ENCODE results near the gene KCNH8.

Gene KCNH8

DNA sequence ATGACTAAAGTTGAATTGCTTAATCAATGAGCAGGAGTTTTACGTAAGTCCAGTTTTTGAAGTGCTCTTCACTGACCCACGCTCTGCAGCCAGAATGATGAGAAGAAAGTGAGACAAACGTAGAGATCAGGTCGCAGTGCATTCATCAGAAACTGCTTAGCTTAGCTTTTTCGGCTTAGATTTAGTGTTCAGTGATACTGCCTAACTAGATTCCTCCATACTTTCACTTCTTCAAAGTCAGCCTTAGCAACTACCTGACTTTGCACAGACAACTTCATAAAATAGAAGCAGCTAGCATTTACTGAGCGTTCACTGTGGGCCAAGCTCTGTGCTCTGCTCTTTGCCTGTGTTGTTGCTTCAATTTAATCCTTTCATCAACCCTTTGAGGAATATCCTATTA lies 116.1 kb downstream of the KCNH8 start:
- Histone ChIP-seq H3K4me2 (ENCODE audit: low read length, poor library complexity, severe bottlenecking) (no peak overlapping the region), H2BK5ac (ENCODE audit: low read depth, low read length, poor library complexity, severe bottlenecking) (no peak overlapping the region), H4K91ac (ENCODE audit: low read length) (no peak overlapping the region), H3K4me3 (ENCODE audit: insufficient read depth in 1 of 2, low read depth in 1 of 2, low read length in 2 of 2) (no peak overlapping the region), H2BK15ac (ENCODE audit: low read depth, poor library complexity, severe bottlenecking) (no peak overlapping the region), H2BK12ac (ENCODE audit: low read length in 2 of 2) (no peak overlapping the region), H3K9me3 (ENCODE audit: control insufficient read depth, low read length) (no peaks in the 10 kb centered on the region), H3K27me3 (ENCODE audit: control insufficient read depth in 1 of 2, insufficient read depth in 1 of 2, low read length in 2 of 2) (no peaks in the 10 kb centered on the region), H3K4ac (ENCODE audit: low read depth in 1 of 2, low read length in 2 of 2) (no peak overlapping the region), H3K4me1 (ENCODE audit: control insufficient read depth, insufficient read depth, low read depth, low read length) (no peaks in the 10 kb centered on the region), H3K9ac (ENCODE audit: low read length) (no peak overlapping the region), H3K23ac (ENCODE audit: low read length in 2 of 2) (no peak overlapping the region), H3K18ac (ENCODE audit: low read depth in 1 of 2, low read length in 2 of 2) (no peak overlapping the region), H3K79me1 (replicated peaks; ENCODE audit: low read length, poor library complexity, severe bottlenecking) (no peaks in the 10 kb centered on the region), H3K36me3 (ENCODE audit: control insufficient read depth in 1 of 2, insufficient read depth in 2 of 2, low read depth in 1 of 2, low read length in 2 of 2) (no peaks in the 10 kb centered on the region), H2BK120ac (ENCODE audit: low read depth, low read length) (no peak overlapping the region), H2AFZ (ENCODE audit: low read depth, low read length) (no peak overlapping the region), H4K8ac (ENCODE audit: low read length) (no peak overlapping the region), H2AK5ac (ENCODE audit: low read length, severe bottlenecking) (no peak overlapping the region), H3K27ac (ENCODE audit: low read length, poor library complexity, severe bottlenecking) (no peak overlapping the region), H3K14ac (ENCODE audit: low read length in 2 of 2) (no peak overlapping the region)
- 72% methylated on average over 6 of the region's 6 CpGs for WGBS
- DNase-seq = no peak

GRCh38 chr3:19267040-19267439 lies 118.7 kb downstream of the KCNH8 start:
- Histone ChIP-seq H4K91ac (ENCODE audit: low read length) (no peak overlapping the region), H3K18ac (ENCODE audit: low read depth in 1 of 2, low read length in 2 of 2) (no peak overlapping the region), H3K9me3 (ENCODE audit: control insufficient read depth, low read length) (no peaks in the 10 kb centered on the region), H2BK15ac (ENCODE audit: low read depth, poor library complexity, severe bottlenecking) (no peak overlapping the region), H3K14ac (ENCODE audit: low read length in 2 of 2) (no peak overlapping the region), H3K23ac (ENCODE audit: low read length in 2 of 2) (no peak overlapping the region), H2BK12ac (ENCODE audit: low read length in 2 of 2) (no peak overlapping the region), H3K4ac (ENCODE audit: low read depth in 1 of 2, low read length in 2 of 2) (no peak overlapping the region), H4K8ac (ENCODE audit: low read length) (no peak overlapping the region), H3K9ac (ENCODE audit: low read length) (no peak overlapping the region), H2BK5ac (ENCODE audit: low read depth, low read length, poor library complexity, severe bottlenecking) (no peak overlapping the region), H3K79me1 (replicated peaks; ENCODE audit: low read length, poor library complexity, severe bottlenecking) (no peaks in the 10 kb centered on the region), H3K27ac (ENCODE audit: low read length, poor library complexity, severe bottlenecking) (no peak overlapping the region), H3K36me3 (ENCODE audit: control insufficient read depth in 1 of 2, insufficient read depth in 2 of 2, low read depth in 1 of 2, low read length in 2 of 2) (no peaks in the 10 kb centered on the region), H3K4me3 (ENCODE audit: insufficient read depth in 1 of 2, low read depth in 1 of 2, low read length in 2 of 2) (no peak overlapping the region), H3K4me2 (ENCODE audit: low read length, poor library complexity, severe bottlenecking) (no peak overlapping the region), H2AFZ (ENCODE audit: low read depth, low read length) (no peak overlapping the region), H2AK5ac (ENCODE audit: low read length, severe bottlenecking) (no peak overlapping the region), H2BK120ac (ENCODE audit: low read depth, low read length) (no peak overlapping the region), H3K27me3 (ENCODE audit: control insufficient read depth in 1 of 2, insufficient read depth in 1 of 2, low read length in 2 of 2) (no peaks in the 10 kb centered on the region), H3K4me1 (ENCODE audit: control insufficient read depth, insufficient read depth, low read depth, low read length) (no peaks in the 10 kb centered on the region)
- DNase-seq = no peak
- WGBS = 79% methylated on average over 4 of the region's 4 CpGs

DNA sequence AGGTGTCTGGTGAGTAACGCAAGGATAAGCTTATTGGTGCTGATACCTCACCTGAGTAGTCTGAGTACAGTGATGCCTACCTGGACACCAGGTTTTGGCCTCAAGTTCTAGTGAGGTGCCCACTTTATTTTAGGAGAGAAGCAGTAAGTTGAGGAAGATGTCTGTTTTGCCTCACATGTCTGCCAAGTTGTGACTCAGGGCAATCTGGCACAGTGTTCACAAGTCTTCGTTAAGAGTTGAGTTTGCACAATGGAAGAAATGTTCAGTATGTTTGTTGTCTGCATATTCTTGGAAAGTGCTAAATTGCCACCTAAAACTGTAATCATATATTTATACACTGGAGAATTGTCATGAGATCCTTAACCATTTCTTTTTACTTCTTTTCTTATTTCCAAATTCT lies 122.2 kb downstream of the KCNH8 start:
- Histone ChIP-seq H2BK15ac (ENCODE audit: low read depth, poor library complexity, severe bottlenecking) (no peak overlapping the region), H2AK5ac (ENCODE audit: low read length, severe bottlenecking) (no peak overlapping the region), H3K4me2 (ENCODE audit: low read length, poor library complexity, severe bottlenecking) (no peak overlapping the region), H3K79me1 (replicated peaks; ENCODE audit: low read length, poor library complexity, severe bottlenecking) (no peaks in the 10 kb centered on the region), H3K14ac (ENCODE audit: low read length in 2 of 2) (no peak overlapping the region), H3K27me3 (ENCODE audit: control insufficient read depth in 1 of 2, insufficient read depth in 1 of 2, low read length in 2 of 2) (no peaks in the 10 kb centered on the region), H2BK120ac (ENCODE audit: low read depth, low read length) (no peak overlapping the region), H4K8ac (ENCODE audit: low read length) (no peak overlapping the region), H3K27ac (ENCODE audit: low read length, poor library complexity, severe bottlenecking) (no peak overlapping the region), H3K9me3 (ENCODE audit: control insufficient read depth, low read length) (no peaks in the 10 kb centered on the region), H3K4me3 (ENCODE audit: insufficient read depth in 1 of 2, low read depth in 1 of 2, low read length in 2 of 2) (no peak overlapping the region), H3K18ac (ENCODE audit: low read depth in 1 of 2, low read length in 2 of 2) (no peak overlapping the region), H3K4ac (ENCODE audit: low read depth in 1 of 2, low read length in 2 of 2) (no peak overlapping the region), H2BK5ac (ENCODE audit: low read depth, low read length, poor library complexity, severe bottlenecking) (no peak overlapping the region), H2AFZ (ENCODE audit: low read depth, low read length) (no peak overlapping the region), H2BK12ac (ENCODE audit: low read length in 2 of 2) (no peak overlapping the region), H3K9ac (ENCODE audit: low read length) (no peak overlapping the region), H4K91ac (ENCODE audit: low read length) (no peak overlapping the region), H3K36me3 (ENCODE audit: control insufficient read depth in 1 of 2, insufficient read depth in 2 of 2, low read depth in 1 of 2, low read length in 2 of 2) (no peaks in the 10 kb centered on the region), H3K4me1 (ENCODE audit: control insufficient read depth, insufficient read depth, low read depth, low read length) (no peaks in the 10 kb centered on the region), H3K23ac (ENCODE audit: low read length in 2 of 2) (no peak overlapping the region)
- no peak for DNase-seq
- WGBS = 73% methylated on average over 2 of the region's 2 CpGs

DNA sequence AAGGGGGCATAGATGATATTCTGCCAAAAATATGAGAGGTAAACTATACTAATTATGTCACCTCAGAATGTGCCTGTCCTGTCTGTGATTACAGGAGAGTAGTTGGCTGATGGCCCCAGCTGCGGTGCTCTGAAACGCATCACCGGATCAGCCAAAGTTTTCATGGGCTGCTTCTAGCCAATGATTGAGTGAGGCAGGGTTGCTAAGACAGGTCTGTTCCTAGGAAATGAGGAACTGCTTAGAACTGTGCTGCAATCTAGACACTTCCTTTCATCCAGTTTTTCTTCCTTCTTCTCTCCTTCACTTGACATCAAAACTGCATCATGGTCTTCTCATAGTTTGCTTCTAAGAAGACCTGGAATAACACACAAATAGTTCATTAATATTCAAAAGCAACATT lies 124.0 kb downstream of the KCNH8 start:
- Histone ChIP-seq H3K79me1 (replicated peaks; ENCODE audit: low read length, poor library complexity, severe bottlenecking) (no peaks in the 10 kb centered on the region), H3K4me1 (ENCODE audit: control insufficient read depth, insufficient read depth, low read depth, low read length) (no peaks in the 10 kb centered on the region), H2AK5ac (ENCODE audit: low read length, severe bottlenecking) (no peak overlapping the region), H2AFZ (ENCODE audit: low read depth, low read length) (no peak overlapping the region), H3K4ac (ENCODE audit: low read depth in 1 of 2, low read length in 2 of 2) (no peak overlapping the region), H3K36me3 (ENCODE audit: control insufficient read depth in 1 of 2, insufficient read depth in 2 of 2, low read depth in 1 of 2, low read length in 2 of 2) (no peaks in the 10 kb centered on the region), H3K14ac (ENCODE audit: low read length in 2 of 2) (no peak overlapping the region), H4K91ac (ENCODE audit: low read length) (no peak overlapping the region), H2BK5ac (ENCODE audit: low read depth, low read length, poor library complexity, severe bottlenecking) (no peak overlapping the region), H3K27ac (ENCODE audit: low read length, poor library complexity, severe bottlenecking) (no peak overlapping the region), H2BK12ac (ENCODE audit: low read length in 2 of 2) (no peak overlapping the region), H3K27me3 (ENCODE audit: control insufficient read depth in 1 of 2, insufficient read depth in 1 of 2, low read length in 2 of 2) (no peaks in the 10 kb centered on the region), H3K4me3 (ENCODE audit: insufficient read depth in 1 of 2, low read depth in 1 of 2, low read length in 2 of 2) (no peak overlapping the region), H2BK15ac (ENCODE audit: low read depth, poor library complexity, severe bottlenecking) (no peak overlapping the region), H3K4me2 (ENCODE audit: low read length, poor library complexity, severe bottlenecking) (no peak overlapping the region), H3K23ac (ENCODE audit: low read length in 2 of 2) (no peak overlapping the region), H3K9ac (ENCODE audit: low read length) (no peak overlapping the region), H3K18ac (ENCODE audit: low read depth in 1 of 2, low read length in 2 of 2) (no peak overlapping the region), H4K8ac (ENCODE audit: low read length) (no peak overlapping the region), H3K9me3 (ENCODE audit: control insufficient read depth, low read length) (peaks cover 3% of the 10 kb centered on the region), H2BK120ac (ENCODE audit: low read depth, low read length) (no peak overlapping the region)
- no peak for DNase-seq
- WGBS = 91% methylated on average over 3 of the region's 3 CpGs

All from mesenchymal stem cell (in vitro differentiated cells and primary cell).